Activated CD4-positive, CD25-positive, alpha-beta regulatory T cell treated with anti-CD3 and anti-CD28 coated beads, Interleukin-2, amount 50 U/mL, for 16 hours (primary cell): ENCODE data around the gene ANKS4B.
"Not testable (repeated sequence)": the region's sequence is repeated elsewhere in the genome, so short reads cannot be mapped to it uniquely, and the experiment has no call there.

Source experiments
- DNase-seq: peaks from one replicate; pipeline ENCODE4 v3.0.0-alpha.2; 2020; ENCODE audit warnings: low read depth, low spot score

The ANKS4B gene

GRCh38 chr16:21289789-21290188, 56.3 kb downstream of the ANKS4B start:
- not testable (repeated sequence) for DNase-seq

- DNase-seq, result no peak
These were observed 67.0 kb downstream of the ANKS4B start for GRCh38 chr16:21300309-21301167.

GRCh38 chr16:21301168-21301894, 67.8 kb downstream of the ANKS4B start:
- no peak for DNase-seq

GRCh38 chr16:21301895-21302291, 68.4 kb downstream of the ANKS4B start:
- DNase-seq, result no peak

GRCh38 chr16:21302454-21302853, 69.0 kb downstream of the ANKS4B start:
- DNase-seq, result no peak

GRCh38 chr16:21302898-21303528, 69.5 kb downstream of the ANKS4B start:
- no peak for DNase-seq
